Spleen (tissue), 11 donors: ENCODE data around the gene KLHL40. TPM values are rescaled to one million over a fixed set of nuclear protein-coding genes. Genes with fewer than 3 reads are reported as not detected.

Experiments used
- DNase-seq: peaks from one replicate; pipeline ENCODE4 v3.0.0-alpha.2; 2020
- H3K27ac ChIP-seq, 8 donors: fragments of 200-600 bp; sonication (generic) in 7 of 8; 1 replicate in 4 of 8; 2 replicates in 4 of 8; pipeline versions ENCODE4 v1.5.0 to v1.8.0; 2016 to 2021; ENCODE audit warnings: inconsistent platforms in 4 of 8, mild to moderate bottlenecking in 4 of 8, moderate library complexity in 1 of 8
- H3K27me3 ChIP-seq, 7 donors: fragments of 200-600 bp; sonication (generic) in 6 of 7; replicated peaks in 1 of 7; 1 replicate in 4 of 7; 2 replicates in 3 of 7; pipeline versions ENCODE4 v1.5.0 to v1.8.0; 2016 to 2021; ENCODE audit warnings: inconsistent platforms in 3 of 7, mild to moderate bottlenecking in 1 of 7
- H3K36me3 ChIP-seq, 6 donors: fragments of 200-600 bp; sonication (generic) in 5 of 6; 1 replicate in 4 of 6; 2 replicates in 2 of 6; pipeline versions ENCODE4 v1.5.0 to v1.8.0; 2016 to 2021; ENCODE audit warnings: inconsistent platforms in 2 of 6
- H3K4me1 ChIP-seq, 6 donors: fragments of 200-600 bp; sonication (generic) in 5 of 6; 1 replicate in 3 of 6; 2 replicates in 3 of 6; pipeline versions ENCODE4 v1.5.0 to v1.8.0; 2016 to 2021; ENCODE audit warnings: inconsistent platforms in 3 of 6
- H3K4me3 ChIP-seq, 8 donors: fragments of 200-600 bp; sonication (generic) in 7 of 8; 1 replicate in 4 of 8; 2 replicates in 4 of 8; pipeline versions ENCODE4 v1.5.0 to v1.8.0; 2016 to 2021; ENCODE audit warnings: inconsistent platforms in 4 of 8, mild to moderate bottlenecking in 4 of 8, moderate library complexity in 2 of 8
- H3K9me3 ChIP-seq, 8 donors: fragments of 200-600 bp; sonication (generic) in 7 of 8; 1 replicate in 4 of 8; 2 replicates in 4 of 8; pipeline versions ENCODE4 v1.5.0 to v1.8.0; 2016 to 2021; ENCODE audit warnings: inconsistent platforms in 4 of 8
- POLR2A ChIP-seq, 3 donors: fragments of 450-650 bp; IDR thresholded peaks; one replicate each; pipeline ENCODE4 v1.5.1; 2017; ENCODE audit warnings: antibody characterized with exemption in 3 of 3, mild to moderate bottlenecking in 1 of 3
- POLR2AphosphoS5 ChIP-seq, 3 donors: sonication (generic); formaldehyde crosslinking; IDR thresholded peaks; one replicate each; pipeline ENCODE4 v1.5.1; 2017; ENCODE audit warnings: antibody characterized with exemption in 3 of 3
- WGBS, 5 donors: extraction: QIAGEN DNeasy Blood & Tissue Kit in 3 of 5; methylation state at CpG; one replicate each; pipeline versions ENCODE4 v1.1.5 to v1.1.7; 2013 to 2018; 5-methylcytosine and 5-hydroxymethylcytosine counted together
- intact Hi-C: fragments of 100-400 bp; cut with DNase I; formaldehyde crosslinking; loops from one replicate; pipeline ENCODE4 v1.15.0; 2023; ENCODE audit warnings: low total_unique reads
- polyA plus RNA-seq, 3 donors: library from polyadenylated mRNA; stranded (reverse); fragments of 200-250 nt; gene quantifications; one replicate each; pipeline ENCODE4 v1.2.1, GENCODE V29; 2013
- total RNA-seq, 7 donors: library from RNA; depleted of rRNA in 3 of 7; stranded (reverse); fragments of >200 nt in 3 of 7; fragmentation: NEBNext Ultra II Directional in 4 of 7; extraction: Animal tissue kit (Norgen Biotek cat#: 25700) in 4 of 7; gene quantifications; one replicate each; pipeline versions ENCODE4 v1.1.0 to v1.2.1, GENCODE V29; 2016 to 2021
- TF ChIP-seq, protein P1 (sequence below), 11 experiments: fragments of 200-600 bp in 7 of 11; fragments of 450-650 bp in 4 of 11; sonication (generic) in 4 of 11; IDR thresholded peaks in 8 of 11; conservative IDR thresholded peaks in 3 of 11; 1 replicate in 7 of 11; 2 replicates in 4 of 11; pipeline versions ENCODE4 v1.4.0 to v1.8.0; 2016 to 2021; ENCODE audit warnings: antibody characterized with exemption in 11 of 11, inconsistent platforms in 4 of 11, mild to moderate bottlenecking in 1 of 11
- donor health status: healthy with polysubstance abuse.
- donor health status: DM: no; HTN: no; CAD: no; lungs with moderate emphysema.
- donor health status: DM: no; HTN: no; CAD: no.
- donor health status: Bipolar disorder and iron deficiency.
- donor health status: healthy.
- donor health status: DM: no; HTN: no; CAD: no.
- donor health status: DM: yes; HTN: yes; CAD: no.

KLHL40 gene
- total and polyA plus RNA-seq, 10 donors = 0.03 to 0.17 TPM; not detected in 8

DNA sequence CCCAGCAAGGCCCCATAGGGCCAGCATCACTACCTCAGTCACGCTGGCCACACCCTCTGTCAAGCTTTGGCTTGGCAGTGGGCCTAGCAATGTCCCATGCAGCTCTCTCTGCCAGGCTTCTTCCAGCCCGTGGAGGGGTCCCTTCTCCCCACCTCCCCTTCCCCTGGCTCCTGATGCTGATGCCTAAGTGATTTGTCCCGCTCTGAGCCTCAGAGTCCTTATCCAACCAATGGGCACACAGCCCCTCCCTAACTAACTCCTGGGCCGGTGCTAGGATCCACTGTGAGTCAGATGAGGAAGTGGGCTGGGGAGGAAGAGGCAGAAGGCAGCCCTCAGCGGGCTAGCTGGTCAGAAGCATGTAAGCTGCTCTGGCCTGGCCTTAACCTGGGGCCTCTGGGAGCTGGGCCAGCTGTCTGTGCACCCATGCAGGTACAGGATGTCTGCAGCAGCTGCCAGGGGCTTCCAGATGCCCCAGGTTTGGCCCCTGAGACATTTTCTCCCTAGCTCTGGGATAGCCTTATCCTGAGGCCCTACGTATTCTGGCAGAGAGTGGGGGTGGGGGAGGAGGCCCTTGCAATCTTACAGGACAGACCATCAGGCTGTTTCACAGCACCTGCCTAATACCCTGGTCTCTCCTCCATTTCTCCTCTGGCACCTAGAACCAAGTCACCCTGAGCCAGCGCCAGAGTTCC lies 32.6 kb upstream of the KLHL40 start:
- peak in 1 of 3 donors; percentile 25 for TF ChIP-seq POLR2A (IDR thresholded peaks at IDR 0.05)
- peak; percentile 69 to 81 (median 79) for TF ChIP-seq POLR2AphosphoS5 (IDR thresholded peaks at IDR 0.05)
- TF ChIP-seq, protein P1, sequence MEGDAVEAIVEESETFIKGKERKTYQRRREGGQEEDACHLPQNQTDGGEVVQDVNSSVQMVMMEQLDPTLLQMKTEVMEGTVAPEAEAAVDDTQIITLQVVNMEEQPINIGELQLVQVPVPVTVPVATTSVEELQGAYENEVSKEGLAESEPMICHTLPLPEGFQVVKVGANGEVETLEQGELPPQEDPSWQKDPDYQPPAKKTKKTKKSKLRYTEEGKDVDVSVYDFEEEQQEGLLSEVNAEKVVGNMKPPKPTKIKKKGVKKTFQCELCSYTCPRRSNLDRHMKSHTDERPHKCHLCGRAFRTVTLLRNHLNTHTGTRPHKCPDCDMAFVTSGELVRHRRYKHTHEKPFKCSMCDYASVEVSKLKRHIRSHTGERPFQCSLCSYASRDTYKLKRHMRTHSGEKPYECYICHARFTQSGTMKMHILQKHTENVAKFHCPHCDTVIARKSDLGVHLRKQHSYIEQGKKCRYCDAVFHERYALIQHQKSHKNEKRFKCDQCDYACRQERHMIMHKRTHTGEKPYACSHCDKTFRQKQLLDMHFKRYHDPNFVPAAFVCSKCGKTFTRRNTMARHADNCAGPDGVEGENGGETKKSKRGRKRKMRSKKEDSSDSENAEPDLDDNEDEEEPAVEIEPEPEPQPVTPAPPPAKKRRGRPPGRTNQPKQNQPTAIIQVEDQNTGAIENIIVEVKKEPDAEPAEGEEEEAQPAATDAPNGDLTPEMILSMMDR (IDR thresholded peaks at IDR 0.05 in 8 of 11, conservative IDR thresholded peaks at IDR 0.05 in 3 of 11) = no peak
- peak; percentile 91 for DNase-seq
- peaks cover 0 to 25% (median 12%) of the 10 kb centered on the region in 6 donors for H3K36me3 ChIP-seq
- H3K4me1 ChIP-seq = peaks cover 17 to 87% (median 39%) of the 10 kb centered on the region in 6 donors
- H3K27me3 ChIP-seq = peaks cover 0 to 15% (median 0%) of the 10 kb centered on the region in 7 donors
- no peaks in the 10 kb centered on the region for H3K9me3 ChIP-seq
- peak overlapping the region in 7 of 8 donors; percentile 69 to 90 (median 79) for H3K27ac ChIP-seq
- peak overlapping the region in 7 of 8 donors; percentile 47 to 86 (median 65) for H3K4me3 ChIP-seq
- WGBS, 5 donors = 30 to 48% (median 34%) methylated on average over 6 to 7 of the region's 7 CpGs
- intact Hi-C loops = loop anchor here (10.0 kb wide), 1 partner anchor 92 kb away; no protein-coding TSS in a partner anchor

DNA sequence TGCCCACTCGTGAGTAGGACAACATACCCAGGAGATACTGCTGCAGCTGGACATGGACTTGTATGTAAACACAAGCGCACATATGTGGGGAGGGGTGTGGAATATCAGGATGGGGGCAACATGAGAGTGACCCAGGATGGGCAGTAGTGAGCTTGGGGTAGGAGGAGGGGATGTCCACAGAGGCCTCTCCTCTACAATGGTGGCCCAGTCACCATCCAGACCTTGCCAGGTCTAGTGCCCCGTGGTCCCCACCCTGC lies 32.1 kb upstream of the KLHL40 start:
- Histone ChIP-seq H3K36me3 (peaks cover 0 to 23% (median 9%) of the 10 kb centered on the region in 6 donors), H3K27me3 (peaks cover 0 to 15% (median 0%) of the 10 kb centered on the region in 7 donors), H3K4me1 (peaks cover 17 to 82% (median 39%) of the 10 kb centered on the region in 6 donors), H3K27ac (peak overlapping the region in 7 of 8 donors; percentile 69 to 90 (median 79)), H3K9me3 (no peaks in the 10 kb centered on the region), H3K4me3 (peak overlapping the region; percentile 46 to 86 (median 60))
- no peak for DNase-seq
- TF ChIP-seq, protein P1 (IDR thresholded peaks at IDR 0.05 in 8 of 11, conservative IDR thresholded peaks at IDR 0.05 in 3 of 11) = no peak
- TF ChIP-seq POLR2A (IDR thresholded peaks at IDR 0.05) = no peak
- TF ChIP-seq POLR2AphosphoS5 (IDR thresholded peaks at IDR 0.05) = no peak
- 47 to 80% (median 63%) methylated on average over 3 of the region's 3 CpGs for WGBS, 5 donors
- intact Hi-C loops = loop anchor here (10.0 kb wide), 1 partner anchor 92 kb away; no protein-coding TSS in a partner anchor

DNA sequence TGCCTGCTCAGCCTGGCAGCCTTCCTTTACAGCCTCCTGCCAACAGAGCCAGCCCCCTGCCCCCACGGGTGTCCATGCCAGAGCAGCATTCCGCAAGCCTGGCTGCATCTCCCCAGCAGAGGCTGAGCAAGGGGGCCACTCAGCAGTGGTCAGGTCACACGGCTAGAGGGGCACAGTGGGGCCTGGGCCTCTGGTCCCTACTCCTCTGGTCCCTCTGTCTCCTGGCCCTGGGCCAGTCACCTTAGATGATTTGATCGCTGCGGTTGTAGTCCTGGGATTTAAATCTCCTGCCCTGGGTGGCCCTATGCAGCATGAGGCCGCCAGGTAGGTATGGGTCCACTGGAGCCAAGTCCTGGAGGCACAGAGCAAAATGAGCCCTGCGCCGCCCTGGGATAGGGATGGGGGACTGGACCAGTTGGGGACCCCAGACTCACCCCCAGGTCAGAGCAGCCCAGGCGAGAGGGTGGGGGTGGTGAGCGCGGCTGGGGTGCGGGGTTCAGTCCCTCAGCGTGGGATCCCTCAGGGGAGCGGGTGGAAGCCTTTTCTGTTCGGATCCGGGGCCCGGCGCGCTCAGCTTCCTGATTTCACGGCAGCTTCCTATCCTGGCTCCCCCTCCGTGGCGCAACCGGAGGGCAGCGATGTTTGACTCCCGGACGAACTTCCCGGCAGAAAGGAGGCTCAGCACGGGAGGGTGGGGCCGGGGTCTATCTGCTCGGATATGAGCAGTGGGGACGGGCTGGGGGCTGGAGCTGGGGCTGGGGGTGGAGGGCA lies 31.6 kb upstream of the KLHL40 start, which contains the start of gene ZBTB47:
TSS of gene ZBTB47 (plus strand) at position 138 of the 771 bp plus-strand sequence. CDS start 4,659 bp downstream, outside the sequence.
- Histone ChIP-seq H3K27ac (peak within 1 kb of the TSS; percentile 53 to 90 (median 78)), H3K27me3 (peaks cover 0 to 15% (median 0%) of the 10 kb centered on the region in 7 donors), H3K36me3 (peaks cover 0 to 23% (median 7%) of the 10 kb centered on the region in 6 donors), H3K4me3 (peak within 1 kb of the TSS; percentile 46 to 86 (median 60)), H3K4me1 (peaks cover 17 to 79% (median 39%) of the 10 kb centered on the region in 6 donors), H3K9me3 (no peaks in the 10 kb centered on the region)
- DNase-seq = peak; percentile 92
- 7 to 72% (median 11%) methylated on average over 2 to 31 of the region's 31 CpGs for WGBS, 5 donors
- TF ChIP-seq, protein P1 (IDR thresholded peaks at IDR 0.05 in 8 of 11, conservative IDR thresholded peaks at IDR 0.05 in 3 of 11) = no peak
- TF ChIP-seq POLR2AphosphoS5 (IDR thresholded peaks at IDR 0.05) (peak; percentile 26 to 52 (median 45)), POLR2A (IDR thresholded peaks at IDR 0.05) (no peak)
- intact Hi-C loops = loop anchor here (10.0 kb wide), 1 partner anchor 91 kb away; no protein-coding TSS in a partner anchor
